Measurements from ENCODE around the gene ZNF652.
"Not testable (repeated sequence)": the region's sequence is repeated elsewhere in the genome, so short reads cannot be mapped to it uniquely, and the experiment has no call there.

ZNF652 gene

DNA sequence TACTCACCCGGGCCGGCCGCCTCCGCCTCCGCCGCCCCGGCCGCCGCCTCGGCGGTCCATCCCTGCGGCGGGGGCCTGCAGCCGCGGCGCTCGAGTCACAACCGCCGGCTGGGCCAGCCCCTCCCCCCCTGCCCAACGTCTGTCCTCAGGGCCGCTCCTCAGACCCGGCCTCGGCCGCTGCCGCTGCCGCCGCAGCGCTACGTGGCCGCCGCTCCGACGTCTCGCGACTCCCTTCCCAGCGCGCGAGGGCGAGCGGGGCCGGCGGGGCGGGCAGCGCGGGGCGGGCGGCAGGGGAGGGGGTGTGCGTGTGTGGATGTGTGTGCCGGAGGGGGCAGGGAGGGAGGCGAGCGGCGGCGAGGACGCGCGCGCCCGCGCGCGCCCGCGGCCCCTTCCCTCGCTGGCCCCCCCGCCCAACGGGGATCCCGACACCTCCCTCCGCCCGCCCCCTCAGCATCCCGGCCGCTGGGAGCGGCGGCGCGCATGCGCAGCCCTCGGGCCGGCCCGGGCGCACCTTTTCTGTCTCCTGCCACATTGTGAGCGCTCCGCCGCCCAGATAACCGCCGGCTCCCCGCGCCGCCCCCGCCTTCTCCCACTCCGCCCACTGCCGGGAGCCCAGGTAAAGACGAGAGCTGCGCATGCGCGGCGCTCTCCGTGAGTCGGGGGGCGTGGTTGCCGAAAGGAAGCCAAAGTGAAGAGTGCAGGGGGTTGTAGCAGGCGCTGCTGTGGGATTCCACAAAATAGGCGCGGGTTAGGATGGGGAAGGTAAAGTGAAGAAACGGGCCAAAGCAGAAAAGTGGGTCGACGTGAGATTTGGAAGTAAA lies at the start of gene ZNF652:
ZNF652 (minus strand) TSS at position 349 of the 821 bp plus-strand sequence. CDS start 44,525 bp downstream, outside the sequence.
- DNase-seq (ENCODE audit: low read depth) = peak; percentile 77

DNA sequence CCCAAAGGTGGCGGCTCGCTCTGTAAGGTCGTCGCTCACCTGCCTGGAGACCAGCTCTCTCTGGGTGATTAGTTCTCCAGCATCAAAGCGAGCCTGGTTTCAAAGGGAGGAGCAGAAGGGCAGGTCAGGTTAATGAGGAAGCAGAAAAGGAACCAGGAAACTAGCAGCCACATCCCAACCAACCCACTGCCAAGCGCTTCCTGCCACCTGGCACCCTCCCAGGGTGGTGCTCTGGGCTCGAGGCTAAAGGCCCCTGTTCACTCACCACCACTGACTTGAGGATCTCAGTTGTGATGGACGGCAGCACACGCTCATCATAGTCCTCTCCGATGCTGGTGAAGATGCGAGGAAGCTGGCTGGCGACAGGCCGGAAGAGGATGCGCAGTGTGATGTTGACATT lies 47.0 kb upstream of the ZNF652 start:
- no peak for DNase-seq (ENCODE audit: low read depth)

- DNase-seq (ENCODE audit: low read depth) = peak; percentile 66
Measured at GRCh38 chr17:49407981-49408501, 46.0 kb upstream of the ZNF652 start.

DNA sequence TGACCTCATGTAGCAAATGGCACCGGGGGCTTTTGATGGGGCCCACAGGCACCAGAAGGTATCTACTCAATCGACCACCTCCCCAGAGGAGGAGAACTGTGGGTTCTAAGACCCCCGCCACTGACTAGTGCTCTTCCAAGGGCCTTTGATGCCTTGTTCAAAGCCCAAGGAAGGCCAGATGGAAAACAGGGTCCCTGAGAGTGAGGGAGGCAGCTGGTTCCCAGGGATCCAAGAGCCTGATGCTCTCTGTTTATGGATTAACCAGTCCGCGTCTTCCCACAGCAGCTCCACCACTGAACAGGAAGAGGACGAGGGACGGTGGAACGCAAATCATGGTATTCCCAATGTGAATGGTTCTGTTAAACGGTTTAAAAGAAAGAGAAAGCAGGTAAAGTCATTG lies 45.0 kb upstream of the ZNF652 start:
- no peak for DNase-seq (ENCODE audit: low read depth)

DNA sequence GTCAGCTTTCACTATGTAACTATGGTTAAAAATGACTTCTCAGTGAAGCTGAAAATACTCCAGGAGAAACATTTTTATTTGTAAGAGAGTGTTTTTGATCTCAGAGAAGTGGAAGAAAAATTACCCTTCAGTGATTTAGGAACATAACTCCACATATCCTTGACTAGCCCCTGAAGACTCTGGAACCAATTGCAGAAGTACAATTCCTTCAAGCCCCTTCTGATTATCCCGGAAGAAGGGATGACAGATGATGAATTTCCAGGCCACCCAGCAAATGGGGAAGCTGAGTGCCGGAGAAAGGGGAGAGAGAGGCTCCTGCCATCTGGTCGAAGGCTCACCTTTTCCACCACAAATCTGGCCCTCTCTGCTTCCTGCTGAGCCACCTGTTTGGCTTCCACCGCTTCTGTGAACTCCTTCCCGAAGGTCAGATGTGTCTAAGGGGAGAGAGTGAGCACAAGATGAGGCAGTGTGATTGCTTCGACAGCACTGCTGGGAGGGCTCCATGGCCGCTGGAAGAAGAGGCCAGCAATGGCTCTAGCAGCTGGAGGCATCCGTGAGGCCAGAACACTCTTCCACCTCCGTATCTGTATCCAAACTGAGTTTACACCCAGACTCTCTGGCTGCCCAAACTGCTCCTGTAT lies 44.5 kb upstream of the ZNF652 start:
- DNase-seq (ENCODE audit: low read depth) = no peak

- DNase-seq (ENCODE audit: low read depth) = no peak
Measured at GRCh38 chr17:49404906-49405305, 42.9 kb upstream of the ZNF652 start.

GRCh38 chr17:49404361-49404760 lies 42.3 kb upstream of the ZNF652 start:
- DNase-seq (ENCODE audit: low read depth) = no peak

GRCh38 chr17:49403514-49404289 lies 41.7 kb upstream of the ZNF652 start:
- DNase-seq (ENCODE audit: low read depth) = no peak

- no peak for DNase-seq (ENCODE audit: low read depth)
Measured at GRCh38 chr17:49402706-49403105, 40.7 kb upstream of the ZNF652 start.

DNA sequence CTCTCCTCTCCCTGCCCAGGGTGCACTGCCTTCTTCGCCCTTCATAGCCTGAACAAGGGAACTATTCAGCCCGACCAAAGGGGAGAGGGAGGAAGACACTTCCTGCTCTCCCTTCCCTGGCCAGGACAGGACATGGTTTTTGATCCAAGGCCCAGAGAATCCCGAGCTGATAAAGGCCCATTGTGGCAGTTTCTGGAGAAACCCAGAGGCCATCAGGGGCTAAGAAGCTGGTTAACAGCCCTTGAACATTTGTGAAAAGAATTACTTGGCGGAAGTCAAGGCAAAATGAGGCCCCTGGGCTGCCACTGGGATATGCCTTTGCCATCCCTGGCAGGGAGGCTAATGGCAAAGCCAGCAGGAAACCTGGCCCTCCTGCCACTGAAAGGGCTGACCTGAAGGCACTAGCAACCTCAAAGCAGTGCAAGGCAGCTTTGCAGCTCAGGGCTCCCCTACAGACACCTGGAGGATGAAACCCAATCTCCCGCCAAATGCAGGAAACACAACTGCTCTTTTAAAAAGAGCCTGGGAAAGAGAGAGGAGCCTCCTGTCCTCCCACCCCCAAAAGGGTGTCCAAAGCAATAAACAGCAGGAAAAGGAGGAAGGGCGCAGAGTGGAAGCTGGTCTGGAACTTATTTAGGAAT lies 40.0 kb upstream of the ZNF652 start:
- no peak for DNase-seq (ENCODE audit: low read depth)

DNA sequence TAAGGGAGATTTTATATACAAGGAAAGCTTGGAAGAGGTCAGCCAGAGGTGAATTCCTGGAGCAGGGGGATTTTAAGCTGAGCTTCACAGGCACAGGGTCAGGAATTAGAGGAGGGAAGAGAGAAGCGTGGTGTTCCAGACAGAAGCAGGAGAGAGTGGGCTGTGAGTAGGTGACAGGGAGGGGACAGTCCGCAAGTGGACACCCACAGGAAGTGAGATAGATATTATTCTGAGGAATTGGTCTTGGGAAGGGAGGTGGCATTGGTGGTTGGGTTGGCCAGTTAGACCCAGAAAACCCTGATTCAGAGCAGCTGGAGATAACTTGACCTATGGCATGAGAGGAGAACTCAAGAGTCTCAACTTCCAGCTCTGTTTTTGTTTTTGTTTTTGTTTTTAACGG lies 37.9 kb upstream of the ZNF652 start:
- no peak for DNase-seq (ENCODE audit: low read depth)

DNA sequence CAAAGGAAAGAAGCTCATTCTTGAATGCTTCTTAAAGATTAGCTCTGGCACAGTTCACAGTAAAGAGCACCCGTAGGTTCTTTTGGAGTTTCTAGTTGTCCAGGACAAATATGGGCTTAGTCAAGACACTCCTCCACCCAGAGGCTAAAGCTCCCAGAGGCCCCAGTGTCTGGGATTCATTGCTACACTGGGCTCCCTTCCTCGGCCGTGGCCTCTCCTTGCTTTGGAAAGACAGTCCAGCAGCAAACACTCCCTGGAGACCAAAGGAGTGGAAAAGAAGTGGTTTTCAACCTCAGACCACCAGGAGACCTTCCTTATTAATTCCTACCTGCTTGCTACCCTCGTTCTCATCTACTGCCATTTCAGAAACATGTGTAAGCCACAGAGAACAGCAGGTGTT lies 35.5 kb upstream of the ZNF652 start:
- no peak for DNase-seq (ENCODE audit: low read depth)

DNA sequence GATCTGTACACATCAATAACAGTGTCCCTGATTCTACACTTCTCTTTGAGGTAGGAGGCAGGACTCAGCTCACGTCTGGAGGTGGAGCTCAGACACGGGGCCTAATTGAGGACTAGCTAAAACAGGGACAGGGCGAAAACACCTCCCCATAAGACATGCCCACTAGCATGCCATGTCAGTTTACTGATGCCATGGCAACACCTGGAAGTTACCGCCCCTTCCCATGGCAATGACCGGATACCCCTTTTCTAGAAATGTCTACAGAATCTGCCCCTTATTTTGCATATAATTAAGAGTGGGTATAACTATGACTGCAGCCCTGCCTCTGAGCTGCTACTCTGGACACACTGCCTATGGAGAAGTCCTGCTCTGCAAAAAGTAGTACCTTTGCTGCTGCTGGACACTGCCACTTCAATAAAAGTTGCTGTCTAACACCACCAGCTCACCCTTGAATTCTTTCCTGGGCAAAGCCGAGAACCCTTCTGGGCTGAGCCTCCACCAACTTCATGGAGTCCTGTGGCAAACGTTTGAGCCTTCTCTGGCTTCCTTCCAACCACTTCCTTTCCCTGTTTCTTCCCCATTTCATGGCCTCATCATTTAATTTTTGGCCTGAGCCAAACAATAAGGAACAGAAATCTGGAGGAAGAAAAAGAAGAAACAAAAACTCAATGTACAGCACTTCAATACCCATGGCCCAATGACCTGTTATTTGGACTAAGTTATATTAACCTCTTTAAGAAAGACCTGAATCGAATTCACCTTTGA lies 31.6 kb upstream of the ZNF652 start:
- DNase-seq (ENCODE audit: low read depth) = no peak

GRCh38 chr17:49390548-49391324 lies 28.7 kb upstream of the ZNF652 start:
- no peak for DNase-seq (ENCODE audit: low read depth)

GRCh38 chr17:49389514-49390347 lies 27.7 kb upstream of the ZNF652 start:
- DNase-seq (ENCODE audit: low read depth) = not testable (repeated sequence)

GRCh38 chr17:49388692-49389513 lies 26.9 kb upstream of the ZNF652 start:
- DNase-seq (ENCODE audit: low read depth) = no peak

GRCh38 chr17:49388290-49388640 lies 26.2 kb upstream of the ZNF652 start:
- no peak for DNase-seq (ENCODE audit: low read depth)

GRCh38 chr17:49387498-49388289 lies 25.6 kb upstream of the ZNF652 start:
- no peak for DNase-seq (ENCODE audit: low read depth)

All from stimulated activated CD8-positive, alpha-beta memory T cell treated with anti-CD3 and anti-CD28 coated beads, Interleukin-15, amount 100 ng/mL, for 24 hours (primary cell).